Endothelial cell of umbilical vein (primary cell): ENCODE data around the gene LSM14A.

Experiments
- POLR2A ChIP-seq: IDR thresholded peaks from 2 replicates; pipeline ENCODE4 v1.6.1; 2012; ENCODE audit warnings: low read depth, mild to moderate bottlenecking, control low read depth, low read length
- POLR2AphosphoS5 ChIP-seq: IDR thresholded peaks from 2 replicates; pipeline ENCODE4 v1.6.1; 2012; ENCODE audit warnings: low read depth, mild to moderate bottlenecking, control low read depth, low read length, moderate library complexity; ENCODE audit not compliant: insufficient read depth
- TF ChIP-seq, protein P1 (sequence below), 2 donors: IDR thresholded peaks; 1 replicate in 1 of 2; 2 replicates in 1 of 2; pipeline ENCODE4 v1.5.1; 2011; ENCODE audit warnings: low read length in 2 of 2, mild to moderate bottlenecking in 2 of 2, moderate library complexity in 2 of 2, control low read depth in 1 of 2, inconsistent platforms in 1 of 2, low read depth in 1 of 2; ENCODE audit not compliant: insufficient read depth in 1 of 2; ENCODE audit errors: extremely low read depth in 1 of 2

DNA sequence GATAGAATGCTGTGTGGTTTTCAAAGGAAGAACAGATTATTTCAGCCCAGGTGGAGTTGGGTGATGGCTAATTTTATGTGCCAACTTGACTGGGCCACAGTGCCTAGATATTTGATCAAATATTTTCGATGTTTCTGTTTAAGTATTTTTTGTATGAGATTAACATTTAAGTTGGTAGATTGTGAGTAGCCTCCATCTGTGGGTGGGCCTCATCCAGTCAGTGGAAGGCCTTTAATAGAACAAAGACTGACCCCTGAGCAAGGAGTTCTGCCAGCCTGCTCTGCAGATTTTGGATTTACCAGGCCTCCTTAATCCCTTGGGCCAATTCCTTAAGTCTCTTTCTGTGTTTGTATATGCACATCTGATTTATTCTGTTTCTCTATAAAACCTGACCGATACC lies 13.9 kb downstream of the LSM14A start:
- no peak for TF ChIP-seq POLR2AphosphoS5
- TF ChIP-seq, protein P1, sequence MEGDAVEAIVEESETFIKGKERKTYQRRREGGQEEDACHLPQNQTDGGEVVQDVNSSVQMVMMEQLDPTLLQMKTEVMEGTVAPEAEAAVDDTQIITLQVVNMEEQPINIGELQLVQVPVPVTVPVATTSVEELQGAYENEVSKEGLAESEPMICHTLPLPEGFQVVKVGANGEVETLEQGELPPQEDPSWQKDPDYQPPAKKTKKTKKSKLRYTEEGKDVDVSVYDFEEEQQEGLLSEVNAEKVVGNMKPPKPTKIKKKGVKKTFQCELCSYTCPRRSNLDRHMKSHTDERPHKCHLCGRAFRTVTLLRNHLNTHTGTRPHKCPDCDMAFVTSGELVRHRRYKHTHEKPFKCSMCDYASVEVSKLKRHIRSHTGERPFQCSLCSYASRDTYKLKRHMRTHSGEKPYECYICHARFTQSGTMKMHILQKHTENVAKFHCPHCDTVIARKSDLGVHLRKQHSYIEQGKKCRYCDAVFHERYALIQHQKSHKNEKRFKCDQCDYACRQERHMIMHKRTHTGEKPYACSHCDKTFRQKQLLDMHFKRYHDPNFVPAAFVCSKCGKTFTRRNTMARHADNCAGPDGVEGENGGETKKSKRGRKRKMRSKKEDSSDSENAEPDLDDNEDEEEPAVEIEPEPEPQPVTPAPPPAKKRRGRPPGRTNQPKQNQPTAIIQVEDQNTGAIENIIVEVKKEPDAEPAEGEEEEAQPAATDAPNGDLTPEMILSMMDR (IDR thresholded peaks at IDR 0.05; ENCODE audit: extremely low read depth in 1 of 2, insufficient read depth in 1 of 2, low read depth in 1 of 2, low read length in 2 of 2), result no peak
- no peak for TF ChIP-seq POLR2A
